ENCODE results near the gene MXI1.

DNA sequence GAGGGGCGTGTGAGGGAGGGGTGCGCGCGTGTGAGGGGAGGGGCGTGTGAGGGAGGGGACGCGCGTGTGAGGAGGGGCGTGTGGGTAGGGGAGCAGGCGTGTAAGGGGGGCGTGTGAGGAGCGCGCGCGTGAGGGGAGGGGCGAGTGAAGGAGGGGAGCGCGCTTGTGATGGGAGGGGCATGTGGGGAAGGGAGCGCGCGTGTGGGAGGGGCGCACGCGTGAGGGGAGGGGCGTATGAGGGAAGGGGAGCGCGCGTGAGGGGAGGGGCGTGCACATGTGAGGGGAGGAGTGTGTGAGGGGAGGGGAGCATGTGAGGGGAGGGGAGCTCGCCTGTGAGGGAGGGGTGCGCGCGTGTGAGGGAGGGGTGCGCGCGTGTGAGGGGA lies 19.1 kb downstream of the MXI1 start:
- TF ChIP-seq, protein P1, sequence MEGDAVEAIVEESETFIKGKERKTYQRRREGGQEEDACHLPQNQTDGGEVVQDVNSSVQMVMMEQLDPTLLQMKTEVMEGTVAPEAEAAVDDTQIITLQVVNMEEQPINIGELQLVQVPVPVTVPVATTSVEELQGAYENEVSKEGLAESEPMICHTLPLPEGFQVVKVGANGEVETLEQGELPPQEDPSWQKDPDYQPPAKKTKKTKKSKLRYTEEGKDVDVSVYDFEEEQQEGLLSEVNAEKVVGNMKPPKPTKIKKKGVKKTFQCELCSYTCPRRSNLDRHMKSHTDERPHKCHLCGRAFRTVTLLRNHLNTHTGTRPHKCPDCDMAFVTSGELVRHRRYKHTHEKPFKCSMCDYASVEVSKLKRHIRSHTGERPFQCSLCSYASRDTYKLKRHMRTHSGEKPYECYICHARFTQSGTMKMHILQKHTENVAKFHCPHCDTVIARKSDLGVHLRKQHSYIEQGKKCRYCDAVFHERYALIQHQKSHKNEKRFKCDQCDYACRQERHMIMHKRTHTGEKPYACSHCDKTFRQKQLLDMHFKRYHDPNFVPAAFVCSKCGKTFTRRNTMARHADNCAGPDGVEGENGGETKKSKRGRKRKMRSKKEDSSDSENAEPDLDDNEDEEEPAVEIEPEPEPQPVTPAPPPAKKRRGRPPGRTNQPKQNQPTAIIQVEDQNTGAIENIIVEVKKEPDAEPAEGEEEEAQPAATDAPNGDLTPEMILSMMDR (conservative IDR thresholded peaks at IDR 0.05), result no peak
- TF ChIP-seq EZH2 (IDR thresholded peaks at IDR 0.05; ENCODE audit: low read depth), result no peak

Data from PC-9 (cell line).